NCI-H2196 treated with DMSO at 0.1 percent for 48 hours (cell line): ENCODE measurements around the gene ODF2L.

Source experiments
- DNase-seq: peaks from one replicate; lab custom pipeline; 2025; ENCODE audit not compliant: unreplicated experiment; lab: John Stamatoyannopoulos, UW

The ODF2L gene, protein sequence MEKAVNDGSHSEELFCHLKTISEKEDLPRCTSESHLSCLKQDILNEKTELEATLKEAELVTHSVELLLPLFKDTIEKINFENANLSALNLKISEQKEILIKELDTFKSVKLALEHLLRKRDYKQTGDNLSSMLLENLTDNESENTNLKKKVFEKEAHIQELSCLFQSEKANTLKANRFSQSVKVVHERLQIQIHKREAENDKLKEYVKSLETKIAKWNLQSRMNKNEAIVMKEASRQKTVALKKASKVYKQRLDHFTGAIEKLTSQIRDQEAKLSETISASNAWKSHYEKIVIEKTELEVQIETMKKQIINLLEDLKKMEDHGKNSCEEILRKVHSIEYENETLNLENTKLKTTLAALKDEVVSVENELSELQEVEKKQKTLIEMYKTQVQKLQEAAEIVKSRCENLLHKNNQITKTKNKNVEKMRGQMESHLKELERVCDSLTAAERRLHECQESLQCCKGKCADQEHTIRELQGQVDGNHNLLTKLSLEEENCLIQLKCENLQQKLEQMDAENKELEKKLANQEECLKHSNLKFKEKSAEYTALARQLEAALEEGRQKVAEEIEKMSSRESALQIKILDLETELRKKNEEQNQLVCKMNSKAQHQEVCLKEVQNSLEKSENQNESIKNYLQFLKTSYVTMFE

DNA sequence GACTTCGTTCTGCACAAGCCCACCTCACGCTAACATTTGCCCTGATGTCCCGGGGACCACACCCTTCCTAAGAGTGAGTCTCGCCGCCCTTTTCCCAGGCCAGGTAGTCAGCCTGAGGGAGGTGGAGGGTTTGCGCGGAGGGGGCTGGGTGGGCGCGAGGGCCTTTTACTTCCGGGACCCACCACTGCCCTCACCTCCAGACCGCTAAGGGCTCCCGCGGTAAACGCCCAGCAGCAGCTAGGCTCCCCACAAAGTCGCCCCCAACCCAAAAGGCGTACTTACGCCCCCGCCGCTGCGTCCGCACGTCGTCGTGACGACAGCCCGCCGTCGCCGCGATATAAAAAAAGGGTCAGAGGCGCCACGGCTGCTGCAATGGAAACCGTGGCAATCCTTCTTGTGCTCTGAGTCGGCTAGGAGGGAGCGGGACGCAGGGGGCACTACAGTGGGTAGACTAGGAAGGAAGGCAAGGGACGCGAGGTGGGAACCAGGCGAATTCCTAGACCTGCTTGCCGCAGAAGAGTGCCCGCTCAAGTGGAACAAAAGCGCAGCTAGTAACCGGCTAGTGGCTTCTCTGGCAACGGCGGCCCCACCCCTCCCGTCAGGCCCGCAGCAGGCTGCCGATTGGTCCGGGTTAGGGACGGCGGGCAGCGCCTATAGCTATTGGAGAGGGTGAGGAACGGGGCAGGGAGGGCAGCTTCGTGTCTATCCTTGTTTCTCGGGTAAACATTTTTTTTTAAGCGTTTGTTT is at the start of gene ODF2L:
Gene ODF2L (minus strand): TSS at position 573 of the 747 bp plus-strand sequence. CDS start 9,296 bp downstream, outside the sequence.
- peak; percentile 70 for DNase-seq

GRCh38 chr1:86445919-86446318 is 49.8 kb upstream of the ODF2L start:
- DNase-seq, result no peak

- no peak for DNase-seq
These were observed 45.9 kb upstream of the ODF2L start for GRCh38 chr1:86441997-86442396.

DNA sequence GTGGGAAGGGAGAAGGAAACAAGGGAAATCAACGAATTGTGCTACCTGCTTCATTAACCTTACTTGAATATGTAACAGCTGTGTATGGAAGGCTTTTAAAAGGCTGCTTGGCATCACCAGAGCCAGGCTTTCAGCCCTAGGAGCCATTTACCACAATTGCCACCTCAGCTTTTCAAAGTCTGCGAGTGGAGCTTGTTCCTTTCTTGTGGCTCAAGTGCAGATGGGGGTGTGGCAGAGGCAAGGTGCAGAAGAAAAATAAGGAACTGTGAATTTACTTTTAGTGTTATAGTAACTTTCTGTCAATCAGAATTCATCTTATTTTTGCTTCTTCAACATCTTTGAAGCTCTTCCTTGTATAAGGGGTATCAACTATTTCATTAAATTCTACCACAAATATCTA is 45.5 kb upstream of the ODF2L start:
- no peak for DNase-seq

- no peak for DNase-seq
These were observed 39.9 kb upstream of the ODF2L start for GRCh38 chr1:86436041-86436440.

DNA sequence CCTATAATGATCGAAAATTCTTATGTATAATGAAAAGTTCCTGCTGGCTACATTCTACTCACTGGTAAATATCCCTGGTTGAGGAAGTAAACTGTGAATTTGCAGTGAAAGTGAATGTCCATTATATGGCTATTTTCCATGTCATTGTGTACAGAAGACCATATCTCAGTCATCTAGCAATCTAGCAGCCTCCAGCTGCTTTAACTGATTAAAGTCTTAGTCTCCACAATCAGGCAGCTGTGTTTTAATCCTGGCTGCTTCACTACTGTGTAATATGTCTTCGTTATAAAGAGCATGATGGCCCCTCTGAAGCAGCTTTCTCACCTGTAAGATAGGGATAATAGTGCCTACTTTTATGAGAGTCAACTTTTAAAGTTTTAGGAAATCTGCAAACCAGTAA is 39.2 kb upstream of the ODF2L start:
- DNase-seq, result no peak

GRCh38 chr1:86434059-86434458 is 37.9 kb upstream of the ODF2L start:
- DNase-seq, result no peak

- DNase-seq, result no peak
These were observed 34.3 kb upstream of the ODF2L start for GRCh38 chr1:86430376-86430775.

- DNase-seq, result no peak
These were observed 33.7 kb upstream of the ODF2L start for GRCh38 chr1:86429835-86430234.

- no peak for DNase-seq
These were observed 33.1 kb upstream of the ODF2L start for GRCh38 chr1:86429122-86429725.

DNA sequence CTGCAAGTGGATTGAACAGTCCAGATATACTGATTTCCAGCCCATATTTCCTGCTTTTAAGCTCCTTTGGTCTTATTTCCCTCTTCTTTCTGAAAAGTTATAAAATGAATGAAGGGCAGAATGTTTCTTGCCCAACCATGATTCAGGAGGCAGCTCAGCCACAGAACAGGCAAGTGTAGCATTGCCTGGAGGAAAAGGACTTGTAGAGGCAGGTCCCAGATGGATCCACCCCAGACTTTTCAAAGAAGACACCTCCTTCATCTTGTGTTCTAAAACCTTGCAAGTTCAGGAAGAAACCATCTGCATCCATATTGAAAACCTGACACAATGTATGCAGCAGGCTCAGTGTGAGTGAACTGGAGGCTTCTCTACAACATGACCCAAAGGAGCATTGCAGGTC is 27.8 kb upstream of the ODF2L start, which contains the start of gene CLCA2:
Gene CLCA2 (plus strand): TSS at position 299 of the 400 bp plus-strand sequence. CDS start 77 bp downstream, at position 376.
- no peak for DNase-seq

DNA sequence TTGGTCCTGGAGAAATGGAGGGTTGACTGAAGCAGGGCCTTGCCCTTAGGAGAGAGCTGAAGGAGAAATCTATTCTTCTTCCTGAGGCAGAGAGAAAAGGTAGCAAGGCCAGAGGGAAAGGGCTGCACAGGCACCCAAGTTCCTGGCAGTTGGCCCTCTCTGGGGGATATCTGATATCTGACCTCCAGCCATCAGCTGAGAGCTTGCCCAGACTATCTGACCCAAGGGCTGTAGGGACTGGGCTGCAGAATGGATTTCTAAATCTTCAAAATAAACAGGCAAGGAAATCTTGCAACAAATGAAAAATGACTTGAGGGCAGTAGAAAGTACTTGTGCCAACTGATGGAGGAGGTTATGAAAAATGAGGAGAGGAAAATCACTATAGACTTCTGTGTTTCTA is 27.4 kb upstream of the ODF2L start:
- no peak for DNase-seq

GRCh38 chr1:86421601-86422280 is 25.6 kb upstream of the ODF2L start:
- DNase-seq, result no peak

GRCh38 chr1:86419277-86419903 is 23.3 kb upstream of the ODF2L start:
- DNase-seq, result no peak

- no peak for DNase-seq
These were observed 20.2 kb upstream of the ODF2L start for GRCh38 chr1:86416343-86416742.

DNA sequence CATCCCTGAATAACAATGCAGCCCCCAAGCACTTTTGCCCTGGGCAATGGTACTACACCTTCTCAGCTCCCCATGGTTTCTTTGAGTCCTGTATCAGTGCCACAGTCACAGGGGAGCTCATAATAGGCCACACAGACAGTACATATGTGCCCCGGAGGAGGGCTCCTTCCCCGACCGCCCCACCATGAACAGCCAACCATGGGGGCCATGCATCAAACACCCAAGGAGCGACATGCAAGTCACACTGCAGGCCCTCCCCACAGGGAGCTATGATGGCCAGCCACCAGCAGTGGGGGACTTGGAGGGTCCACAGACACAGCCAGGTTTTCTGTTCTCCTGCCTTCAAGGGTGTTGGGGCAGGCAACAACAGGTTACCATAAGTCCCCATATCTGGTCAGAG is 14.8 kb upstream of the ODF2L start:
- DNase-seq, result no peak

GRCh38 chr1:86409416-86410021 is 13.4 kb upstream of the ODF2L start:
- DNase-seq, result no peak

- no peak for DNase-seq
These were observed 371 bp upstream of the ODF2L start for GRCh38 chr1:86396498-86396890.

GRCh38 chr1:86394416-86394815 is 1.7 kb downstream of the ODF2L start:
- no peak for DNase-seq

GRCh38 chr1:86389307-86389706 is 6.8 kb downstream of the ODF2L start:
- no peak for DNase-seq
